DMS153 treated with DMSO at 0.1 percent for 48 hours (cell line): ENCODE data around the gene EYA2.
"Not testable (repeated sequence)": the region's sequence is repeated elsewhere in the genome, so short reads cannot be mapped to it uniquely, and the experiment has no call there.

Experiments
- DNase-seq: peaks from one replicate; lab custom pipeline; 2025; ENCODE audit not compliant: unreplicated experiment; lab: John Stamatoyannopoulos, UW

The EYA2 gene

DNA sequence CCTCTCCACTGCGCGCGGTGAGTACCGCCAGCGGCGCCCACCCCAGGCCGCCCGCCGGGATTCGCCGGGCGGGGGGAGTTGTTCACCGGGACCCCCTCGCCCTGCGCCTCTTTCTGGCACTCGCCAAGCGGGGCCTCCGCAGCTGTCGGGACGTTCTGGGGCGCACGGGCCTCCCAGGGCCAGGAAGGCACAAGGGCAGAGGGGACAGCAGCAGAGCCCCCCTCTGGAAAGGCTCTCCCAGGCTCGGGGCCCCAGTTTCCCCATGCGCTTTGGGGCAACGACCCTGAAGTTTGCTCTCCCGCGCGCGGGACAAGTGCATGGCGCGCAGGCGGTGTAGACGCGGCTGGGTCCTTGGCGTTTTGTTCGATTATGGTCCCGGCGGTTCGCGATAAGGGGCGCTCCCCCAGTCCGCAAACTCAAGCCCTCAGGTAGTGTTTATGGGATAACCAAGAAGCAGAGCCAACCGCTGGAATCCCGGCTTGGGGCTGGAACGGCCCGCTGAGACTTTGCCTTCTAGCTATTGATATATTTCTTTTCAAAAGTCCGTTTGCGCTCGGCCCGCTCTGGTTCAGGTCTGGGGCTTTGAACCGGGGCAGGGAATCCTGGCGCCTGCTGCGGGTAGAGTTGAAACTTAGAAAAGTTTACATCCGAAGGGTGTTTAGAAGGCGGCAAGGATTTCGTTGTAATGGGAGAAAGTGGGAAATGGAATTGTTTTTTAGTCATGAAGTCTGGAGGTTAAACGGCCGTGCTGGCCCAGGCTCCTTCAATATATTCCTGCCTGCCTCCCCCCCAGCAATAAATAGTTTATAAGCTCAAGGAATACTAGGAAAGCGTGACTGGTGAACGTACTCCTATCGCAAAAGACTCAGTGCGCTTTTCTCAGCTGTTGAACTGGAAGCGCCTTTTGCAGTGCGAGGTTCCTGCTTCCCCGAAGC lies 595 bp downstream of the EYA2 start:
- no peak for DNase-seq

GRCh38 chr20:46895906-46896242 lies 1.2 kb downstream of the EYA2 start:
- no peak for DNase-seq

- no peak for DNase-seq
These were observed 2.8 kb downstream of the EYA2 start for GRCh38 chr20:46897328-46897880.

DNA sequence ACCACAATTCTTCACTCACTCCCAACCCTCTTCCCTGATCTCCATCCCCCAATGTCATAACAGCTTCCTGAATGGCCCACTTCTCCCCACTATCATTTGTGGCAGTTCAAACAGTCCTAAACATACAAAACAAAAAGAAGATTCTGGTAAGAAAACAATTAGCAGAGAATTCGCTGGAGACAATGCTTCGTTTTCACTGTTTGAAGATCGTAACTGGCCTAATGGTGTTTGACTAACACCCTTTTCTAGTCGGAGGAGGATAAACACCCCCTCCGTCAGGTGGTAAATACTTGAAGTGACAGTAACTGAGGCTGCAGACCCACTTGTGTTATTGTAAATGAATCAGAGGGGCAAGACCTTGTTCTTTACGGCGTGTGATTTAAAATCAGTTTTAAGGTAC lies 3.8 kb downstream of the EYA2 start:
- no peak for DNase-seq

DNA sequence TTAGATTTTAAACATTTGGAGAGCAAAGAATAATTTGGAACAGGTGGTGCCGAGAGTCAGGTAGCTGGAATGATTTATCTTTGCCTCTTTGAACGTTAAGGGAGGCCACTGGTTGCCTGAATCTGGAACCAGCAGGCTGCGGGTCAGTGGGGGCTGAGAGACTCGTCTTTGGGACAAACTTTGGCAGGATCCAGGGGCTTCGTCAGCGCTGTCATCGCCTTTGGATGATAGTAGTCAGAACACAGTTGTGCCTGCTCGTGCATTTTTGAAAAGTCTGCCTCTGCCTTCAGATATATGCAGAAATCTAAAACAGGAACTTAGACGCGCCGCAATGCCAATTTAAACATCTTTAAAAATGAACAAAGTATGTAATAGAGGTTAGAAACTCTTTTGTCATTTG lies 5.0 kb downstream of the EYA2 start:
- no peak for DNase-seq

- no peak for DNase-seq
These were observed 5.4 kb downstream of the EYA2 start for GRCh38 chr20:46900086-46900485.

DNA sequence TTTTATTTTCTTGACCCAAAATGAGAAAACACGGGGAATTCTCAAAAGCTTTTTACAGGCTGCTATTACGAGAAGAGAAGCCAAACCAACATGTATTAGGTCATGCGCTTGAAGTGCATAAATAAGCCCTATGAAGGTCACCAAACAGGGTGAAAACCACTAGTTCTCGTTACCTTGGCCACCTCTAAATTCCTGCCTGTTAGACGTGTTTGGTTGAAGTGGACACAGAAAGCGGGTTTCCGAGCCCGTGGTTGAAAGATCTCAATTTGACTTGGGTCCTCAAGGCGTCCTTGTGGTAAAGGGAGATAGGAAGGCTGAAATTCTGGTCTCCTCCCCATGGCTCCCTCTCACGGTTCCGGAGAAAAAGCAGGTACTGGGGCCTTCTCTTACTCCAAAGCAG lies 6.2 kb downstream of the EYA2 start:
- no peak for DNase-seq

GRCh38 chr20:46901638-46902037 lies 7.0 kb downstream of the EYA2 start:
- DNase-seq, result no peak

DNA sequence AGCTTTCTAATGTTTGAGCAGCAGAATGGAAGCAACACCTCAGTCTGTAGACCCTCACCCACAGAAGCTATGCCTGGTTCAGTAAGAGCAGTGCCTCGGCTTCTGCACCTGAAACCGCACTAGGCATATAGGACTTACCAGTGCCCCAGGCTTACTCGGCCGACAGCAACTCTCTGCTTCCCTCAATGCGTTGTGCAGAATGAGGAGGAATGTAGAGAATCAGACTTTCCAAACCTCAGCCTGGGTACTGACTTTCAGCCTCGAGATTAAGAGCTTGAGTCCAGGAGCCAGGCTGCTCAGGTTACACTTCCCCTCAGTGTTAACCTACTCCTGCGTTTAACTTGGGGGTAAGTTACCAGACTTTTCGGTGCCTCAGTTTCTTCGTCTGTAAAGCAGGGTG lies 8.6 kb downstream of the EYA2 start:
- DNase-seq, result no peak

GRCh38 chr20:46903937-46904336 lies 9.3 kb downstream of the EYA2 start:
- DNase-seq, result no peak

GRCh38 chr20:46905364-46906125 lies 10.9 kb downstream of the EYA2 start:
- no peak for DNase-seq

GRCh38 chr20:46913329-46914044 lies 18.8 kb downstream of the EYA2 start:
- no peak for DNase-seq

- DNase-seq, result no peak
These were observed 20.2 kb downstream of the EYA2 start for GRCh38 chr20:46914789-46915379.

GRCh38 chr20:46915575-46916257 lies 21.1 kb downstream of the EYA2 start:
- DNase-seq, result no peak

GRCh38 chr20:46916258-46916603 lies 21.6 kb downstream of the EYA2 start:
- no peak for DNase-seq

DNA sequence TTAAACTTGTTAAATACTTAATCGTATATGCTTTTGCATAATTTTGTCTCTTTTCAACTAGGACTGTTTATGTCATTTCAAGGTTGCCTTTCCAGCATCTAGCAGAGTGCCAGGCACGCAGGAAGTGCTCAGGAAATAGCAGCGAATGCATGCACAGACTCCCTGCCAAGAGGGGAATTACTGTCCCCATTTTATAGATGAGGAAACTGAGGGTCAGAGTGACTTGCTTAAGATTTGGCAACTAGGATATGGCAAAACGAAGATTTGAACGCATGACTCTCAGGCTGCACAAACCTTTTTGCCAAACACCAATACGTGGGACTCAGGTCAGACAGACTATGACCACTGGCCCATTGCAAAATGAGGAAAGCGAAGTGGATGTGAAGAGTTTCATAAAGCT lies 22.5 kb downstream of the EYA2 start:
- no peak for DNase-seq

DNA sequence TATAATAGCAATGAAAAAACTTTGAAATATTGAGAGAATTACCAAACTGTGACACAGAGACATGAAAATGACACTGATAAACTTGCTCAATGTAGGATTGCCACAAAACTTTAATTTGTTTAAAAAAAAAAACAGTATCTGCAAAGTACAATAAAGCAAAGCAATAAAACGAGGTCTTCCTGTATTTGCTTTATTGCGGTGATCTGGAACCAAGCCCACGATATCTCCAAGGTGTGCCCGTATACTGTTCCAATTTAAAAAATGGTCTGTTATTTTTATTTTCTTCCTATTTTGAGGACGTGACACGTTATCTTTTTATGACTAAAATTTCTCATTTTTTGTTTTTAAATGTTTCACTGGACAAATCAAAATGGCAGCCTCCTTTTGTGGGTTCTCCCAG lies 25.5 kb downstream of the EYA2 start:
- no peak for DNase-seq

DNA sequence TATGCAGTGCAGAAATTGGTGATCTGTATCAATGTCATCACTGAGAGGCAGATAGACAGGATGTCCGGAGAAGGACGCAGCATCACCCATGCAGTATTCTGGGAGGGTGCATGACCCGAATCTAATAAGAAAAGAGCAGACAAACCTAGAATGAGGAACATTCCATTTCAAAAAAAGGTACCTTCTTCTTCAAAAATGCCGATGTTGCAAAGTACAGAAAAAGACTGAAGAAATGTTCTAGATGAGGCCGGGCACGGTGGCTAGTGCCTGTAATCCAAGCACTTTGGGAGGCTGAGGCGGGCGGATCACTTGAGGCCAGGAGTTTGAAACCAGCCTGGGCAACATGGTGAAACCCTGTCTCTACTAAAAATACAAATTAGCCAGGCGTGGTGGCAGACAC lies 28.2 kb downstream of the EYA2 start:
- not testable (repeated sequence) for DNase-seq

DNA sequence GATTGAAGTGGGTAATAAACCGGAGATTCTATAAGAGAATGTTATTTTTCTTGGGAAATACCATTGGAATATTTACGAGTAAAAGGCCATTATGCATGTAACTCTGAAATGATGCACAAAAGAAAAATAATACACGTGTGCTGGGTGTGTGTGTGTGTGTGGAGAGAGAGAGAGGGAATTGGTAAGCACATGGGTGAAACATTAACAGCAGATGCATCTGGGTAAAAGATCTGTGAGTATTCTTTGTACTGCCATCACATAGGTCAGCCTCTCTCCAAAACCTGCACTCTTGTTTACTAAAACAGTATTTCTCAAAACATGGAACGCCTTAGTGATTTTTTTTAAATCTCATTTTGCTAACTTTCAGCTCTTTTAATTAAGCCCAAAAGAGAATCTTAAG lies 28.9 kb downstream of the EYA2 start:
- DNase-seq, result no peak

- no peak for DNase-seq
These were observed 34.0 kb downstream of the EYA2 start for GRCh38 chr20:46928580-46929132.
